MM.1S (cell line): ENCODE results near the gene CEMIP2.
A peak's percentile ranks its signal among the peaks of the same experiment; 100 is the strongest.

ENCODE experiments used
- DNase-seq: peaks from one replicate; pipeline ENCODE4 v3.0.0-alpha.2; 2015
- H2AFZ ChIP-seq: fragments of 300-600 bp; sonication (generic); 2 replicates; pipeline ENCODE4 v1.6.0; 2016; ENCODE audit warnings: antibody characterized with exemption, low read length
- H3F3A ChIP-seq: fragments of 300-600 bp; sonication (generic); 2 replicates; pipeline ENCODE4 v1.6.1; 2016; ENCODE audit warnings: mild to moderate bottlenecking, antibody characterized with exemption, low read length, moderate library complexity, mixed read lengths; ENCODE audit not compliant: insufficient read depth
- H3K27ac ChIP-seq: fragments of 300-600 bp; sonication (generic); 2 replicates; pipeline ENCODE4 v1.5.1; 2016; ENCODE audit warnings: mild to moderate bottlenecking, low read length
- H3K27me3 ChIP-seq: fragments of 300-600 bp; sonication (generic); replicated peaks from 2 replicates; pipeline ENCODE4 v1.6.0; 2016; ENCODE audit warnings: low read length; ENCODE audit not compliant: insufficient read depth
- H3K36me3 ChIP-seq: fragments of 300-600 bp; sonication (generic); replicated peaks from 2 replicates; pipeline ENCODE4 v1.6.1; 2016; ENCODE audit warnings: mild to moderate bottlenecking, low read length, mixed read lengths; ENCODE audit not compliant: insufficient read depth
- H3K4me1 ChIP-seq: fragments of 300-600 bp; sonication (generic); 2 replicates; pipeline ENCODE4 v1.6.1; 2016; ENCODE audit warnings: low read length, mixed read lengths
- H3K4me2 ChIP-seq: fragments of 300-600 bp; sonication (generic); 2 replicates; pipeline ENCODE4 v1.6.0; 2016; ENCODE audit warnings: low read depth, low read length
- H3K4me3 ChIP-seq: fragments of 300-600 bp; sonication (generic); 2 replicates; pipeline ENCODE4 v1.5.1; 2016; ENCODE audit warnings: low read length, mixed read lengths
- H3K79me2 ChIP-seq: fragments of 300-600 bp; sonication (generic); 2 replicates; pipeline ENCODE4 v1.6.1; 2016; ENCODE audit warnings: mixed run types, low read length, mixed read lengths
- H3K9ac ChIP-seq: fragments of 300-600 bp; sonication (generic); 2 replicates; pipeline ENCODE4 v1.6.1; 2016; ENCODE audit warnings: low read length, mixed read lengths
- H3K9me2 ChIP-seq: fragments of 300-600 bp; sonication (generic); replicated peaks from 2 replicates; pipeline ENCODE4 v1.6.1; 2016; ENCODE audit warnings: mild to moderate bottlenecking, low read length, mixed read lengths; ENCODE audit not compliant: insufficient read depth
- H3K9me3 ChIP-seq: fragments of 300-600 bp; sonication (generic); replicated peaks from 2 replicates; pipeline ENCODE4 v1.6.1; 2016; ENCODE audit warnings: mild to moderate bottlenecking, low read length, mixed read lengths; ENCODE audit not compliant: insufficient read depth
- H4K20me1 ChIP-seq: fragments of 300-600 bp; sonication (generic); 2 replicates; pipeline ENCODE4 v1.6.1; 2016; ENCODE audit warnings: mild to moderate bottlenecking, low read length, moderate library complexity, mixed read lengths; ENCODE audit not compliant: insufficient read depth
- EZH2 ChIP-seq: fragments of 300-600 bp; sonication (generic); optimal IDR thresholded peaks from 2 replicates; pipeline ENCODE3; 2017; ENCODE audit warnings: low read depth, mild to moderate bottlenecking, antibody characterized with exemption, low read length, mixed read lengths
- EZH2phosphoT487 ChIP-seq: fragments of 300-600 bp; sonication (generic); IDR thresholded peaks from 2 replicates; pipeline ENCODE4 v1.6.1; 2018; ENCODE audit warnings: antibody characterized with exemption, low read length
- TF ChIP-seq, protein P1 (sequence below): fragments of 300-600 bp; sonication (generic); IDR thresholded peaks from 2 replicates; pipeline ENCODE4 v1.5.1; 2016; ENCODE audit warnings: antibody characterized with exemption, low read length, mixed read lengths

Gene CEMIP2

DNA sequence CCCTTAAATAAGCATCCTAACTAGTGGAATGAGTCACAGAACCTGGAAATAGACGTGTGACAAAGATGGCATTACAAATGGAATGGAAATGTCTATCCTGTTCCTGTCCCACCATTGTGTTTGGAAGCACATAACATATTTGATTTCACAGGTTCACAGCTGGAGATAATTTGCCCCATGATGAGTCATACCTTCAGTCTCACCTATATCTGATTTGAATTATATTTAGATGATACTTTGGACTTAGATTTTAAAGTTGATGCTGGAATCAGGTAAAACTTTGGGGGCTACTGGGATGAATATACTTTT lies 92.5 kb downstream of the CEMIP2 start:
- H3K4me2 ChIP-seq, result peak overlapping the region; percentile 65; the same call in 1 of the 2 replicates
- TF ChIP-seq EZH2, result no peak
- TF ChIP-seq, protein P1, sequence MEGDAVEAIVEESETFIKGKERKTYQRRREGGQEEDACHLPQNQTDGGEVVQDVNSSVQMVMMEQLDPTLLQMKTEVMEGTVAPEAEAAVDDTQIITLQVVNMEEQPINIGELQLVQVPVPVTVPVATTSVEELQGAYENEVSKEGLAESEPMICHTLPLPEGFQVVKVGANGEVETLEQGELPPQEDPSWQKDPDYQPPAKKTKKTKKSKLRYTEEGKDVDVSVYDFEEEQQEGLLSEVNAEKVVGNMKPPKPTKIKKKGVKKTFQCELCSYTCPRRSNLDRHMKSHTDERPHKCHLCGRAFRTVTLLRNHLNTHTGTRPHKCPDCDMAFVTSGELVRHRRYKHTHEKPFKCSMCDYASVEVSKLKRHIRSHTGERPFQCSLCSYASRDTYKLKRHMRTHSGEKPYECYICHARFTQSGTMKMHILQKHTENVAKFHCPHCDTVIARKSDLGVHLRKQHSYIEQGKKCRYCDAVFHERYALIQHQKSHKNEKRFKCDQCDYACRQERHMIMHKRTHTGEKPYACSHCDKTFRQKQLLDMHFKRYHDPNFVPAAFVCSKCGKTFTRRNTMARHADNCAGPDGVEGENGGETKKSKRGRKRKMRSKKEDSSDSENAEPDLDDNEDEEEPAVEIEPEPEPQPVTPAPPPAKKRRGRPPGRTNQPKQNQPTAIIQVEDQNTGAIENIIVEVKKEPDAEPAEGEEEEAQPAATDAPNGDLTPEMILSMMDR, result no peak
- TF ChIP-seq EZH2phosphoT487, result no peak
- H2AFZ ChIP-seq, result no peak overlapping the region
- no peaks in the 10 kb centered on the region for H4K20me1 ChIP-seq
- H3K79me2 ChIP-seq, result no peaks in the 10 kb centered on the region
- peaks cover 10% of the 10 kb centered on the region for H3F3A ChIP-seq
- H3K9ac ChIP-seq, result no peak overlapping the region
- peak overlapping the region; percentile 72; the same call in 1 of the 2 replicates for H3K27ac ChIP-seq
- H3K9me2 ChIP-seq, result no peaks in the 10 kb centered on the region
- no peaks in the 10 kb centered on the region for H3K36me3 ChIP-seq
- H3K4me1 ChIP-seq, result peaks cover 23% of the 10 kb centered on the region
- H3K4me3 ChIP-seq, result no peak overlapping the region
- H3K27me3 ChIP-seq, result no peaks in the 10 kb centered on the region
- H3K9me3 ChIP-seq, result no peaks in the 10 kb centered on the region
- no peak for DNase-seq

DNA sequence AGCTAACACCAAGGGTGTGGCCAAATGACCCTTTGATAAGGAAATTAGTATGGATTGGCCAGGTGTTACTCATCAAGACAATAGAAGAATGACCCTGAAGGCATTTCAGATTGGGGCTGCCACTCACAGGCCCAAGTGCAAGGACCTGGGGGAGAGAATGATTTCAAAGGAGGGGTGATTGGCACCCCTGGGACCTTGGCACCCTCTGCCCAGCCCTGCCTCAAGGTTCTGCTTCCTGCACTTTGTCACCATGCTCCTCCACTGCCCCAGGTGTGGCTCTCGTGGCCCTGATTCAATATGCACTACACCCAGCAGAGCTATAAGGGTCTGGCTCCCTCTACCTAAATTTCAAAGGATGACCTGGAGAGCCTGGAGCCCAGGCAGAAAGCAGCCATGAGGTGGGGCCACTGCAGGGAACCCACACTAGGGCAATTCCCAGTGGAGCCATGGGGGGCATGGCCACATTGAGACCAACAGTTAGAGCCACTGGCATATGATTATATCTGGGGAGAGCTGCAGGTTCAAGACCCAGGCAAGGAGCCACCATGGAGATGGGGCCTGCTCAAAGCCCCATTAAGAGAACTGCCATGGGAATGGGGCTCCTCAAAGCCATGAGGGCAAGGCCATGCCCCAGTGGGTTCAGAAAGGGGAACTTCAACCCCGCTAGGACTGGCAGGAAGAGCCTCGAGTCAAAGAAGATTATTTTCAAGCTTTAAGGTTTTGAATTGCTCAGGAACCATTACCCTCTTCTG lies 93.0 kb downstream of the CEMIP2 start:
- TF ChIP-seq EZH2phosphoT487, result no peak
- no peak for TF ChIP-seq EZH2
- TF ChIP-seq, protein P1, result no peak
- Histone ChIP-seq H3K4me1 (peaks cover 23% of the 10 kb centered on the region), H3K36me3 (no peaks in the 10 kb centered on the region)

GRCh38 chr9:71672573-71672972 lies 95.7 kb downstream of the CEMIP2 start:
- no peak for DNase-seq
- Histone ChIP-seq H3K36me3 (no peaks in the 10 kb centered on the region), H3K4me2 (no peak overlapping the region), H3K4me3 (no peak overlapping the region), H2AFZ (no peak overlapping the region), H3K9me2 (no peaks in the 10 kb centered on the region), H3K27me3 (no peaks in the 10 kb centered on the region), H3K27ac (no peak overlapping the region), H4K20me1 (no peaks in the 10 kb centered on the region), H3K4me1 (peaks cover 22% of the 10 kb centered on the region), H3K9ac (no peak overlapping the region), H3K9me3 (no peaks in the 10 kb centered on the region), H3K79me2 (no peaks in the 10 kb centered on the region), H3F3A (peaks cover 10% of the 10 kb centered on the region)
- TF ChIP-seq, protein P1, result no peak
- TF ChIP-seq EZH2phosphoT487, result no peak
- TF ChIP-seq EZH2, result no peak

More for the DNA sequence above, 93.0 kb downstream of the CEMIP2 start:
- H3K27ac ChIP-seq, result no peak overlapping the region
- no peak for DNase-seq
- H3K79me2 ChIP-seq, result no peaks in the 10 kb centered on the region
- no peak overlapping the region for H3K9ac ChIP-seq
- peaks cover 10% of the 10 kb centered on the region for H3F3A ChIP-seq
- no peak overlapping the region for H2AFZ ChIP-seq
- H3K9me2 ChIP-seq, result no peaks in the 10 kb centered on the region
- no peaks in the 10 kb centered on the region for H4K20me1 ChIP-seq
- H3K9me3 ChIP-seq, result no peaks in the 10 kb centered on the region
- no peak overlapping the region for H3K4me2 ChIP-seq
- no peaks in the 10 kb centered on the region for H3K27me3 ChIP-seq
- H3K4me3 ChIP-seq, result no peak overlapping the region
